WTC11 (cell line): Measurements from ENCODE around the gene MICAL2. TPM values are rescaled to one million over a fixed set of nuclear protein-coding genes. Genes with fewer than 3 reads are reported as not detected.

Experiments
- ATAC-seq: fragments of 200-7000 bp; cut with Tn5 transposase; 2 replicates; pipeline ENCODE4 v1.10.0; 2021; ENCODE audit warnings: mild to moderate bottlenecking, moderate library complexity
- CTCF ChIA-PET: fragments of 300-600 bp; sonication (Branson Sonifier 250); formaldehyde crosslinking; loops from one replicate; lab custom pipeline; 2021; ENCODE audit warnings: antibody characterized with exemption; lab: Charles Lee
- POLR2A ChIA-PET: fragments of 350-600 bp; sonication (Branson Sonifier 250); formaldehyde crosslinking; loops from one replicate; lab custom pipeline; 2021; ENCODE audit warnings: antibody characterized with exemption; lab: Charles Lee
- DNase-seq: peaks from one replicate; pipeline ENCODE4 v3.0.0; 2021; ENCODE audit warnings: low spot score
- H3K27ac Mint-ChIP-seq: 2 replicates; pipeline ENCODE4 v1.8.0; 2021; ENCODE audit warnings: mixed read lengths
- H3K27me3 Mint-ChIP-seq: 2 replicates; pipeline ENCODE4 v1.8.0; 2021; ENCODE audit warnings: low read depth, mild to moderate bottlenecking, moderate library complexity, mixed read lengths
- H3K36me3 Mint-ChIP-seq: 2 replicates; pipeline ENCODE4 v1.8.0; 2021; ENCODE audit warnings: mixed read lengths
- H3K4me1 Mint-ChIP-seq: 2 replicates; pipeline ENCODE4 v1.8.0; 2022; ENCODE audit warnings: mixed read lengths
- H3K4me3 Mint-ChIP-seq: 2 replicates; pipeline ENCODE4 v1.8.0; 2021; ENCODE audit warnings: mild to moderate bottlenecking, moderate library complexity, mixed read lengths
- H3K9me3 Mint-ChIP-seq: 2 replicates; pipeline ENCODE4 v1.8.0; 2021; ENCODE audit warnings: mixed read lengths
- ARID4B ChIP-seq: sonication (generic); formaldehyde crosslinking; IDR thresholded peaks from 2 replicates; pipeline ENCODE4 v1.8.0; 2023; ENCODE audit warnings: missing genetic modification reagents, mild to moderate bottlenecking, borderline replicate concordance
- ATF2 ChIP-seq: sonication (generic); formaldehyde crosslinking; IDR thresholded peaks from 2 replicates; pipeline ENCODE4 v1.8.1; 2022; ENCODE audit warnings: low read depth, missing genetic modification reagents, borderline replicate concordance
- CDX4 ChIP-seq: fragments of 250-450 bp; sonication (Bioruptor Pico); IDR thresholded peaks from 2 replicates; pipeline ENCODE4 v1.9.0; 2021; ENCODE audit warnings: moderate library complexity, mild to moderate bottlenecking, inconsistent platforms, borderline replicate concordance
- GTF2I ChIP-seq: fragments of 250-450 bp; sonication (Bioruptor Pico); conservative IDR thresholded peaks from 2 replicates; pipeline ENCODE4 v1.4.0; 2021; ENCODE audit warnings: mild to moderate bottlenecking
- IRF1 ChIP-seq: sonication (generic); formaldehyde crosslinking; IDR thresholded peaks from 2 replicates; pipeline ENCODE4 v1.8.0; 2023; ENCODE audit warnings: missing genetic modification reagents
- JAZF1 ChIP-seq: fragments of 250-450 bp; sonication (Bioruptor Pico); IDR thresholded peaks from 2 replicates; pipeline ENCODE4 v1.9.0; 2021; ENCODE audit warnings: moderate library complexity, mild to moderate bottlenecking, inconsistent platforms
- MYBL2 ChIP-seq: sonication (generic); formaldehyde crosslinking; IDR thresholded peaks from 2 replicates; pipeline ENCODE4 v1.8.1; 2023; ENCODE audit warnings: mild to moderate bottlenecking, moderate library complexity, missing genetic modification reagents
- NFATC4 ChIP-seq: fragments of 250-450 bp; sonication (Bioruptor Pico); IDR thresholded peaks from 2 replicates; pipeline ENCODE4 v1.9.0; 2021; ENCODE audit warnings: mild to moderate bottlenecking
- NFE2L1 ChIP-seq: sonication (generic); formaldehyde crosslinking; IDR thresholded peaks from 2 replicates; pipeline ENCODE4 v1.8.1; 2023; ENCODE audit warnings: missing genetic modification reagents
- NFYB ChIP-seq: sonication (generic); formaldehyde crosslinking; conservative IDR thresholded peaks from 2 replicates; pipeline ENCODE4 v1.8.0; 2022; ENCODE audit warnings: low read depth, missing genetic modification reagents
- NR1H2 ChIP-seq: sonication (generic); formaldehyde crosslinking; IDR thresholded peaks from 2 replicates; pipeline ENCODE4 v1.9.0; 2021; ENCODE audit warnings: mild to moderate bottlenecking, moderate library complexity, missing genetic modification reagents
- SP1 ChIP-seq: sonication (generic); formaldehyde crosslinking; conservative IDR thresholded peaks from 2 replicates; pipeline ENCODE4 v1.8.1; 2022; ENCODE audit warnings: missing genetic modification reagents
- USF1 ChIP-seq: sonication (generic); formaldehyde crosslinking; IDR thresholded peaks from 2 replicates; pipeline ENCODE4 v1.8.0; 2022; ENCODE audit warnings: mild to moderate bottlenecking, missing genetic modification reagents
- USF2 ChIP-seq: sonication (generic); formaldehyde crosslinking; IDR thresholded peaks from 2 replicates; pipeline ENCODE4 v1.8.1; 2023; ENCODE audit warnings: mild to moderate bottlenecking, missing genetic modification reagents, moderate library complexity
- ZBTB21 ChIP-seq: sonication (generic); formaldehyde crosslinking; IDR thresholded peaks from 2 replicates; pipeline ENCODE4 v1.8.1; 2023; ENCODE audit warnings: mild to moderate bottlenecking, missing genetic modification reagents, borderline replicate concordance
- ZMAT4 ChIP-seq: fragments of 250-450 bp; sonication (Bioruptor Pico); IDR thresholded peaks from 2 replicates; pipeline ENCODE4 v1.9.0; 2021; ENCODE audit warnings: mild to moderate bottlenecking
- ZNF232 ChIP-seq: sonication (generic); formaldehyde crosslinking; IDR thresholded peaks from 2 replicates; pipeline ENCODE4 v1.8.0; 2022; ENCODE audit warnings: mild to moderate bottlenecking, missing genetic modification reagents
- ZNF423 ChIP-seq: fragments of 250-450 bp; sonication (Bioruptor Pico); IDR thresholded peaks from 2 replicates; pipeline ENCODE4 v2.1.2; 2022; ENCODE audit warnings: mild to moderate bottlenecking, moderate library complexity
- ZNF512 ChIP-seq: sonication (generic); formaldehyde crosslinking; IDR thresholded peaks from 2 replicates; pipeline ENCODE4 v1.8.1; 2022; ENCODE audit warnings: missing genetic modification reagents, borderline replicate concordance
- total RNA-seq: library from RNA; stranded (reverse); gene quantifications from 3 replicates; pipeline ENCODE4 v1.2.3, GENCODE V29; 2021

MICAL2 gene
- total RNA-seq, 1 experiment from 2014 or later = 3.1 TPM

- H3K27ac Mint-ChIP-seq = no peak overlapping the region
- CTCF ChIA-PET = interaction anchor here (1.3 kb wide), 1 partner anchor 100 kb away, joined by 3 read pairs; no protein-coding TSS in a partner anchor
Observed at GRCh38 chr11:12199231-12199948, 89.0 kb downstream of the MICAL2 start.

GRCh38 chr11:12200279-12200990 lies 90.0 kb downstream of the MICAL2 start:
- no peak for ATAC-seq
- no peak for DNase-seq
- Mint-ChIP-seq H3K4me3 (no peak overlapping the region), H3K4me1 (no peaks in the 10 kb centered on the region), H3K9me3 (peaks cover 5% of the 10 kb centered on the region; the same call in 1 of the 2 replicates), H3K36me3 (no peaks in the 10 kb centered on the region), H3K27ac (no peak overlapping the region), H3K27me3 (no peaks in the 10 kb centered on the region)
- ChIA-PET CTCF (interaction anchor here (1.6 kb wide), 1 partner anchor 156 kb away, joined by 5 read pairs; no protein-coding TSS in a partner anchor), POLR2A (no interaction called here)
- TF ChIP-seq ZBTB21 (CRISPR knock-in tag) (no peak), MYBL2 (no peak), ARID4B (no peak), NFATC4 (CRISPR knock-in tag) (no peak), CDX4 (CRISPR knock-in tag) (no peak), IRF1 (CRISPR knock-in tag) (no peak), SP1 (CRISPR knock-in tag) (no peak), USF2 (CRISPR knock-in tag) (no peak), NFE2L1 (CRISPR knock-in tag) (no peak), ZMAT4 (CRISPR knock-in tag) (no peak), NFYB (no peak), ZNF423 (CRISPR knock-in tag) (no peak), ZNF232 (CRISPR knock-in tag) (no peak), ATF2 (CRISPR knock-in tag) (no peak), USF1 (CRISPR knock-in tag) (no peak), JAZF1 (CRISPR knock-in tag) (no peak), ZNF512 (CRISPR knock-in tag) (no peak)

More at GRCh38 chr11:12199231-12199948, 89.0 kb downstream of the MICAL2 start:
- H3K4me1 Mint-ChIP-seq = no peaks in the 10 kb centered on the region
- peaks cover 5% of the 10 kb centered on the region; the same call in 1 of the 2 replicates for H3K9me3 Mint-ChIP-seq
- DNase-seq (no peak), ATAC-seq (no peak)
- no peaks in the 10 kb centered on the region for H3K27me3 Mint-ChIP-seq
- POLR2A ChIA-PET = no interaction called here
- no peak overlapping the region for H3K4me3 Mint-ChIP-seq
- H3K36me3 Mint-ChIP-seq = no peaks in the 10 kb centered on the region
- no peak for TF ChIP-seq GTF2I (CRISPR knock-in tag)
- no peak for TF ChIP-seq NR1H2 (CRISPR knock-in tag)
- no peak for TF ChIP-seq ZNF423 (CRISPR knock-in tag)
